Left kidney (tissue), 2 donors: ENCODE measurements around the gene POU5F1. TPM values are rescaled to one million over a fixed set of nuclear protein-coding genes. Genes with fewer than 3 reads are reported as not detected.
"Not testable (repeated sequence)": the region's sequence is repeated elsewhere in the genome, so short reads cannot be mapped to it uniquely, and the experiment has no call there.

Experiments
- DNase-seq: peaks from one replicate; pipeline ENCODE4 v3.0.0-alpha.2; 2013
- polyA plus RNA-seq: library from polyadenylated mRNA; unstranded; fragments of 120-200 nt; gene quantifications from one replicate; pipeline ENCODE4 v1.2.1, GENCODE V29; 2013; ENCODE audit not compliant: insufficient read length

Gene POU5F1
- polyA plus RNA-seq, 1 donor, result 6.5 TPM

DNA sequence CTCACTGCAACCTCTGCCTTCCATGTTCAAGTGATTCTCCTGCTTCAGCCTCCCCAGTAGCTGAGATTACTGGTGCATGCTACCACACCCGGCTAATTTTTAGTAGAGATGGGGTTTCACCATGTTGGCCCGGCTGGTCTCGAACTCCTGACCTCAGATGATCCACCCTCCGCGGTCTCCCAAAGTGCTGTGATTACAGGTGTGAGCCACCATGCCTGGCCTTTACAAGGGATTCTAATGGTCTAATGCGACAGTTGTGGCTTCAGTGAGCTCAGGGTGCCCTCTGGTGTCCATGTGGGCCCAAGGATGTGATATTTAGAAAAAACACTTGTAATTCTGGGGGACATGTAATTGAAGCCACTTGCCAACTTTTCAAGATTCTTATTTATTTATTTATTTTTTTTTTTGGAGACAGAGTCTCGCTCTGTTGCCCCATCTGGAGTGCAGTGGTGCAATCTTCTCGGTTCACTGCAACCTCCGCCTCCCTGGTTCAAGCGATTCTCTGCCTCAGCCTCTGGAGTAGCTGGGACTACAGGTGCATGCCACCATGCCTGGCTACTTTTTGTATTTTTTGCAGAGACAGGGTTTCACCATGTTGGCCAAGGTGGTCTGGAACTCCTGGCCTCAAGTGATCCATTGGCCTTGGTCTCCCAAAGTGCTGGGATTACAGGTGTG, 22.1 kb upstream of the POU5F1 start:
- peak; percentile 66 for DNase-seq

GRCh38 chr6:31190488-31190887, 20.0 kb upstream of the POU5F1 start:
- no peak for DNase-seq

GRCh38 chr6:31189223-31189622, 18.7 kb upstream of the POU5F1 start:
- not testable (repeated sequence) for DNase-seq

- no peak for DNase-seq
These were observed 17.3 kb upstream of the POU5F1 start for GRCh38 chr6:31187780-31188194.

- DNase-seq, result no peak
These were observed 15.7 kb upstream of the POU5F1 start for GRCh38 chr6:31186052-31186734.

DNA sequence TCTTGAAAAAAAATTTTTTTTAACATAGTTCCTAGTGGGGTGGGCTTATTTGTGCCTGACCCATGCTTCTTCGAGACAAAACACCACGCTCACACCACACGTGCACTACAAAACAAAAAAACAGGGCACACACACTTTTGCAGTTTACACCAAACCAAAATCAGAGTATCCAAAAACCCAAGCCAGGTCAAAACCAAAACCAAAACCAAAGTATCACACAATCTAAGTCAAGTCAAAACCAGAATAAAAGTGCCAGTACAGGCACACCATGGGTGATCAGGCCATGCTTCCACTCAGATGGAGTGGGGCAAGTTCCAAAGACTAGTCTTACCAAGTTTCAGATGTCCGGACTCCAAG, 15.2 kb upstream of the POU5F1 start:
- not testable (repeated sequence) for DNase-seq

DNA sequence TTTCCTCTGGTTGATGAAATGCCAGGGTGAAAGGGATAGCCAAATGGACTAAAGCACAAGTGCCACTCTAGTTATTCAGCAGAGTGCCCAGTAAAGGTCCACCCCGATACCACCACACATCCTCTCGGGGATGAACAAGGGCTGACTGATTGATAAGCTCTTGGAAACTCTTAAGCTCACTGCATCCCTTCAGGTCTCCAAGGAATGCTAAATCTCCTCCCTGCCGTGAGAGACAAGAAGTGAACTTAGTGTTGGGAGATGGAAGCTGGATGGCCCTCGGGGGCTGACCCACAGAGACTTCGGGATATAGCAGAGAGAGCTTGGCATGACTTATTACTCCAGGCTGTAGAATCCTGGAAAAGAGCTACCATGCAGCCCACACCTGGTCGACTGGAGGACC, 13.4 kb upstream of the POU5F1 start:
- DNase-seq, result not testable (repeated sequence)

- not testable (repeated sequence) for DNase-seq
These were observed 12.8 kb upstream of the POU5F1 start for GRCh38 chr6:31183287-31183686.

DNA sequence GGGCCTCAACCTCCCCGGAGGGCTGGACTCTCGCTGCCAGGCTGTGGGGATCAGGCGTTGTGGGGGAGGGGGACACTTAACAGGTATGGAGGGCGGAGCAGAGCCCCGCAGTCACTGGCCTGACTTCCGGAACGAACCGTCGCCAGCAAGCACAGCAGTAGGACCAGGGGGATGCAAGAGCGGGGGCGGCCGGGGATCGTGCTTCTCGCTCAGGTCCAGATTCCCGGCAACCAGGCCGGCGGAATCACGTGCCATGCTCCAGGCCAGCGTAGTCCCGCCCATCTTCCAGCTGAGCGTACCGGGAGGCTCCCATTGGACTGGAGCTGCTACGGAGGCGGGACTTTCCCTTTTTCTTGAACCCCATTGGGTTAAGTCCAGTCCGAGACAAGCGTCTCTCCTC, 10.0 kb upstream of the POU5F1 start:
- DNase-seq, result peak; percentile 63

DNA sequence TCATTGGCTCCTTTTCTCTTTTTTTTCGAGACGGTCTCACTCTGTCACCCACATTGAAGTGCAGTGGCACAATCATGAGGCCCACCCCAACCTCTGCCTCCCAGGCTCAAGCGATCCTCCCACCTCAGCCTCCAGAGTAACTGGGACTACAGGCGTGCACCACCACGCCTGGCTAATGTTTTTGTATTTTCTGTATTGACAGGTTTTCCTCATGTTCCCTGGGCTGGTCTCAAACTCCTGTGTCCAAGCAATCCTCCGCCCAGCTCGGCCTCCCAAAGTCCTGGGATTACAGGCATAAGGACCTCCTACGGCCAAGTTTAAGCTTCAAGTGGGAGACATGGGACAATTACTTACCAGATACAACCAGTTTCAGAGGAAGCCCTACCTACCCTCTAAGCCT, 9.4 kb upstream of the POU5F1 start:
- no peak for DNase-seq

DNA sequence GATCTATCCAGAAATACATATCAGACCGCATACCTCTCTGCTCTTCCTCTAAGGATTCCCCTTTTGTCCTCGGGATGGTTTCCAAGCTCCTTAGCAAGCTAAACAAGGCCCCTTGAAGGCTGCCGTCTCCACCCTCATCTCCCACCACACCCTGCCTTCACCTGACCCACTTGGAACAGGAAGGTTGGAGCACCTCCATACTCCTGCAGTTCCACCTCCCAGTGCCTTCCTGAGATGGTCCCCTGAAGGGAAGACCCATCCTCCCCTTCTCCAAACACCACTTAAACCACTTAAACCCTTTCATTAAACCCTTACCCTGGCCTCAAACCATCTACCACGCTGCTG, 8.5 kb upstream of the POU5F1 start:
- DNase-seq, result no peak

- no peak for DNase-seq
These were observed 7.9 kb upstream of the POU5F1 start for GRCh38 chr6:31178143-31179041.

DNA sequence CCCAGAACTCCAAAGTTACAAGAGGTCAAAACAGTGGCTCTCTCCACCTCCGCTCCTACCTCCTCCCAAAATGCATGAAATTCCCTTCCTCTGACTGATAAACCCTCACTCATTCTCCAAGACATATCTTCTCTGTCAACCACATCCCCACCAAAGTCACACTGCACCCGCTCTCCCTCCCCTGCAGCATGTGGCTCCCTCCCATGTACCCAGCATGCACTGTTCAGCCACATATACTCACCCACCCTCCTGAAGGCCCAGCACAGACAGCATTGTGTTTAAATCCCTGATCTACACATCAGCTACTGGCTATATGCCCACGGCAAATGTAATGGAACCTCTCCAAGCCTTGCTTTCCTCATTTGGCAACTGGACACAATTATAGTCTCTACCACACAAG, 5.5 kb upstream of the POU5F1 start:
- DNase-seq, result no peak

GRCh38 chr6:31174378-31174777, 3.9 kb upstream of the POU5F1 start:
- no peak for DNase-seq

GRCh38 chr6:31173406-31173805, 2.9 kb upstream of the POU5F1 start:
- no peak for DNase-seq

DNA sequence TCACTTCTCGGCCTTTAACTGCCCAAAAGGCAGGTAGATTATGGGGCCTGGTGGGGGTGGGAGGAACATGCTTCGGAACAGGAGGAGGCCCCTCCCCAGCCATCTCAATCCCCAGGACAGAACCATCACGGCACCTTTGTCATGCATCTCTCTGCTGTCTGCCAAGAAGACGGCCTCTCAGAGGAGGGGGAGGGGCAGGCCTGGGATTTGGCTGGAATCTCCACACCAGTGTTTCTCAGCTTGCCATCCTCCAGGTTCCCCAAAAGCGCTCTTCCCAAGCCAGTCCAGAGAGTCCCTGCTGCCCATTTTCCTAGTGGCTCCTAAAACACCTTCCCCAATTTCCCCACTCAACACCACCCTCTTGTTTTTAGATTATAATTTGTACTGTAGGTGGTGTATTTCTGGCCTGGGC, 2.5 kb upstream of the POU5F1 start:
- no peak for DNase-seq

DNA sequence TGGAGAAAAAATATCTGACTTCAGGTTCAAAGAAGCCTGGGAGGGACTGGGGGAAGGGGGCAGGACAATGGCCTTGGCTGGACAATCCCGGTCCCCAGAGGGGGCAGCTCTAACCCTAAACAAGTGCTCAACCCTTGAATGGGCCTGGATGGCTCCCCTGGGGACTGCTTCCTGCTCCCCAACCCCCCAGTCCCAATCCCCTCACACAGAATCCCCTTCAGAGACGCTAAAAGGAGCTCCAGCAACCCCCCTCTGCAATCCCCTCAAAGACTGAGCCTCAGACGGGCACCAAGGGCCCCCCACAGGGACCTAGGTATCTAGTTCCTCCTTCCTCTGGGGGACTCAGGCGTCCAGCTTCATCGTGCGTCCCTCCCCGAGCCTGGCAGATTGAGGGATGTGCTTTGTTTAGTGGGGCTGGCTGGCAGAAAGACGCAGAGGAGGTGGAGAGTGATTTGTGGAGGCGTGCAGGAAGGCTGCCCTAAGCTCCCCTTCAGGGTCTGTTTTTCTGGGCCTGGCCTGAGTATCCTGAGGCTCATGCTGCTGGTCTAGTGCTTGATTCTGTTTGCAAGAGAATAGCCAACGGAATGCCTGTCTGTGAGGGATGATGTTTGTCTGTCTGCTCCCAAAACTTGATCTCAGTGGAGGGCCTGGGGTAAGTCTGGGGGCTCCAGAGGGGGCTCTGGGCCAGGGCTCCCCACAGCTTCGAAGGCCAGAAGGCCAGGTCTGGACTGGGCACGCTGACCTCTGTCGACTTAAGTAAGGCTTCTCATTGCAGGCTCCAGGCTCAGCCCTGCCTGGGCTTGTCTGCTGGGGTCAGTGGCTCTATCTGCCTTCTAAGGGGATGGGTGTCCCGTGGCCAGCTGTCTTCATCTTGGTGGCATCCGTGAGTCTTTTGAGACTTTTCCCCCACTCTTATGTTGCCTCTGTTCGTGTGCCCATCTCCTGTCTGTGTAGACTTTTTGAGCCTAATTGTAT, 1.7 kb upstream of the POU5F1 start:
- DNase-seq, result no peak

- no peak for DNase-seq
These were observed 647 bp upstream of the POU5F1 start for GRCh38 chr6:31170987-31171671.

DNA sequence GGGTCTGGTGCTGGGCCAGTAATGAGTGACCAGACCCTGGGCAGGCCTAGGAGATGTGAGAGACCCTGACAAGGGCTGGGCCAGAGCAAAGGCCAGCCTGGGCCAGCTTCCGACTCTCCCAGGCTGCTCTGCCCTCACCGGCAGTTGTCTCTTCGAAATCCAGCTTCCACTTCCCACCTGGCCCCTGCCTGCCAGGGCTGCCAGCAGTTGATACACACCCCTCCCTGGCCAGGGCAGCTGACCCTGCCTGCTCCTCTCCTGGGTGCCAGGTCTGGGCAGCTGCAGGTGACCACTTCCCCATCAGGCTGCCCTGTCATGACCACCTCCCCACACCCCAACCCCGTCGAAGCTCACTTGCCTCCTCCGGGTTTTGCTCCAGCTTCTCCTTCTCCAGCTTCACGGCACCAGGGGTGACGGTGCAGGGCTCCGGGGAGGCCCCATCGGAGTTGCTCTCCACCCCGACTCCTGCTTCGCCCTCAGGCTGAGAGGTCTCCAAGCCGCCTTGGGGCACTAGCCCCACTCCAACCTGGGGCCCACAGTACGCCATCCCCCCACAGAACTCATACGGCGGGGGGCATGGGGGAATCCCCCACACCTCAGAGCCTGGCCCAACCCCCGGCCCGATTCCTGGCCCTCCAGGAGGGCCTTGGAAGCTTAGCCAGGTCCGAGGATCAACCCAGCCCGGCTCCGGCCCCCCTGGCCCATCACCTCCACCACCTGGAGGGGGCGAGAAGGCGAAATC, 453 bp downstream of the POU5F1 start:
- DNase-seq, result not testable (repeated sequence)

- DNase-seq, result no peak
These were observed 1.2 kb downstream of the POU5F1 start for GRCh38 chr6:31169123-31169857.
